Lower leg skin (tissue), 4 donors: ENCODE results near the gene SULF2. TPM values are rescaled to one million over a fixed set of nuclear protein-coding genes. Genes with fewer than 3 reads are reported as not detected.
A peak's percentile ranks its signal among the peaks of the same experiment; 100 is the strongest.

Source experiments
- DNase-seq, 2 donors: peaks; one replicate each; pipeline ENCODE4 v3.0.0-alpha.2; 2019; ENCODE audit warnings: low spot score in 2 of 2
- H3K4me3 ChIP-seq: fragments of 200-600 bp; sonication (generic); 2 replicates; pipeline ENCODE4 v1.5.1; 2017; ENCODE audit warnings: mild to moderate bottlenecking, low read depth; ENCODE audit not compliant: poor library complexity, severe bottlenecking
- POLR2A ChIP-seq, 2 donors: fragments of 450-650 bp; IDR thresholded peaks; one replicate each; pipeline ENCODE4 v1.6.1; 2016 to 2017; ENCODE audit warnings: antibody characterized with exemption in 2 of 2, mild to moderate bottlenecking in 1 of 2, moderate library complexity in 1 of 2
- WGBS, 2 donors: methylation state at CpG; one replicate each; pipeline ENCODE4 v1.1.5; 2018; 5-methylcytosine and 5-hydroxymethylcytosine counted together
- intact Hi-C: fragments of 100-400 bp; cut with DNase I; formaldehyde crosslinking; loops from one replicate; pipeline ENCODE4 v1.15.0; 2023; ENCODE audit warnings: low total_unique reads
- total RNA-seq, 4 donors: library from RNA; depleted of rRNA; stranded (reverse); fragments of >200 nt; gene quantifications; one replicate each; pipeline ENCODE4 v1.1.0, GENCODE V29; 2016
- TF ChIP-seq, protein P1 (sequence below), 3 donors: fragments of 450-650 bp; IDR thresholded peaks; one replicate each; pipeline ENCODE4 v1.5.1; 2016; ENCODE audit warnings: antibody characterized with exemption in 3 of 3, mild to moderate bottlenecking in 3 of 3, moderate library complexity in 2 of 3

Gene SULF2
- total RNA-seq, 4 donors from 2014 or later, result 18.3 to 83.0 (median 28.0) TPM

GRCh38 chr20:47735412-47736400 lies 49.6 kb downstream of the SULF2 start:
- intact Hi-C loops, result no loop called here
- WGBS, 2 donors, result 71 to 73% methylated on average over 17 of the region's 17 CpGs
- DNase-seq, result peak in 1 of 2 donors; percentile 43
- TF ChIP-seq POLR2A (IDR thresholded peaks at IDR 0.05), result no peak
- TF ChIP-seq, protein P1, sequence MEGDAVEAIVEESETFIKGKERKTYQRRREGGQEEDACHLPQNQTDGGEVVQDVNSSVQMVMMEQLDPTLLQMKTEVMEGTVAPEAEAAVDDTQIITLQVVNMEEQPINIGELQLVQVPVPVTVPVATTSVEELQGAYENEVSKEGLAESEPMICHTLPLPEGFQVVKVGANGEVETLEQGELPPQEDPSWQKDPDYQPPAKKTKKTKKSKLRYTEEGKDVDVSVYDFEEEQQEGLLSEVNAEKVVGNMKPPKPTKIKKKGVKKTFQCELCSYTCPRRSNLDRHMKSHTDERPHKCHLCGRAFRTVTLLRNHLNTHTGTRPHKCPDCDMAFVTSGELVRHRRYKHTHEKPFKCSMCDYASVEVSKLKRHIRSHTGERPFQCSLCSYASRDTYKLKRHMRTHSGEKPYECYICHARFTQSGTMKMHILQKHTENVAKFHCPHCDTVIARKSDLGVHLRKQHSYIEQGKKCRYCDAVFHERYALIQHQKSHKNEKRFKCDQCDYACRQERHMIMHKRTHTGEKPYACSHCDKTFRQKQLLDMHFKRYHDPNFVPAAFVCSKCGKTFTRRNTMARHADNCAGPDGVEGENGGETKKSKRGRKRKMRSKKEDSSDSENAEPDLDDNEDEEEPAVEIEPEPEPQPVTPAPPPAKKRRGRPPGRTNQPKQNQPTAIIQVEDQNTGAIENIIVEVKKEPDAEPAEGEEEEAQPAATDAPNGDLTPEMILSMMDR (IDR thresholded peaks at IDR 0.05), result no peak
- no peak overlapping the region for H3K4me3 ChIP-seq

GRCh38 chr20:47734870-47735269 lies 50.4 kb downstream of the SULF2 start:
- intact Hi-C loops, result no loop called here
- 90 to 92% methylated on average over 2 of the region's 2 CpGs for WGBS, 2 donors
- DNase-seq, result no peak
- H3K4me3 ChIP-seq, result no peak overlapping the region
- TF ChIP-seq, protein P1 (IDR thresholded peaks at IDR 0.05), result no peak
- no peak for TF ChIP-seq POLR2A (IDR thresholded peaks at IDR 0.05)

GRCh38 chr20:47733892-47734291 lies 51.4 kb downstream of the SULF2 start:
- no peak overlapping the region for H3K4me3 ChIP-seq
- no peak for DNase-seq
- intact Hi-C loops, result no loop called here
- 79 to 87% methylated on average over 4 of the region's 4 CpGs for WGBS, 2 donors
- TF ChIP-seq, protein P1 (IDR thresholded peaks at IDR 0.05), result no peak
- TF ChIP-seq POLR2A (IDR thresholded peaks at IDR 0.05), result no peak

GRCh38 chr20:47730744-47731143 lies 54.5 kb downstream of the SULF2 start:
- TF ChIP-seq POLR2A (IDR thresholded peaks at IDR 0.05), result no peak
- TF ChIP-seq, protein P1 (IDR thresholded peaks at IDR 0.05), result no peak
- H3K4me3 ChIP-seq, result no peak overlapping the region
- no peak for DNase-seq
- 74 to 88% methylated on average over 4 of the region's 4 CpGs for WGBS, 2 donors
- intact Hi-C loops, result no loop called here

DNA sequence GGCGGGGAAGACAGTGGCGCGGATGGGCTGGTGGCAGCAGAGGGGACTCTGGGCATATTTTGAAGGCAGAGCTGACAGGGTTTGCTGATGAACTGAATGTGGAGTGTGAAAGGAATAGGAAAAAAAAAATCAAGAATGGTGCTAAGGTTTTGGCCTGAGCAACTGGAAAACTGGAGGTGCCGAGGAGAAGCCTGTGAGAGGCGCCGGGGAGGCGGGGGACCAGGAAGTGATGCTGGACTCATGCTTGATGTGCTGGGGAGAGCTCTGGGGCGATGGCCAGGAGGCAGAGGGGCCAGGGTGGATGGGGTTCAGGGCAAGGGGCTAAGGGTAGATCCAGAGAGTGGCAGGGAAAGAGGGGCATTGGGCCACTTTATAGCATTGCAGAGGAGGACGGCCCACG lies 55.8 kb downstream of the SULF2 start:
- intact Hi-C loops, result no loop called here
- no peak for DNase-seq
- TF ChIP-seq, protein P1 (IDR thresholded peaks at IDR 0.05), result no peak
- no peak for TF ChIP-seq POLR2A (IDR thresholded peaks at IDR 0.05)
- 94 to 95% methylated on average over 10 of the region's 10 CpGs for WGBS, 2 donors
- H3K4me3 ChIP-seq, result no peak overlapping the region
